ENCODE measurements around the gene CLSTN2.

The CLSTN2 gene

DNA sequence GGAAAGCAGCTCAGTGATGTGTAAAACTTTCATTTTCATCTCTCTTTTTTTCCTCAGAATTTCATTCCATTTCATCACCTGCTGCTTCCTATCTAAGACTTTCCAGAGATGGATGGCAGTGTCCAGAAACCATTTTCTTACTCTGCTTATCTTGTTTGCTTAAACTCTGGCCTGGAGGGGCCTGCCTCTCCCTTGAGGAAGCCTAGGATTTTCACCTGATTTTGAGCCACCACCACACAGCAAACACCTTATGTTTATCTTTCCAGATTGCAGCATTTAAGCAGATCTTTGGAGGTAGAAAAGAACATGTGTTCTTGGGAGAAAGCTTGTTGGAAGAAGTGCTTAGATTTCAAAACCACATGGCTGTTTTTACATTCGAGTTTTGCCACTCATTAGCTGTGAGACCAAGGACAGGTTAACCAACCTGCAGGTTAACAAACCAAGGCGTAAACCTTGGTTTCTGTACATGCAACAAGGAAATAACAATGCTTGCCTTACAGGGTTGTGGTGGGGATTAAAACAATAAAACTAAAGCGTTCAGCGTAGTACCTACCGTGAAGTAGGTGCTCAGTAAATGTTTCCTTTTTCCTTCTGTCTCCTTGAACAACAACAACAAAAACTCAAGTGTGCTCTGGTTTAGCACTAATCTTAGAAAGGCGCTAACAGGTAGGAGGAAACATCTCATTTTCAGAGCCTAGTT is 120.3 kb downstream of the CLSTN2 start:
- DNase-seq: no peak

DNA sequence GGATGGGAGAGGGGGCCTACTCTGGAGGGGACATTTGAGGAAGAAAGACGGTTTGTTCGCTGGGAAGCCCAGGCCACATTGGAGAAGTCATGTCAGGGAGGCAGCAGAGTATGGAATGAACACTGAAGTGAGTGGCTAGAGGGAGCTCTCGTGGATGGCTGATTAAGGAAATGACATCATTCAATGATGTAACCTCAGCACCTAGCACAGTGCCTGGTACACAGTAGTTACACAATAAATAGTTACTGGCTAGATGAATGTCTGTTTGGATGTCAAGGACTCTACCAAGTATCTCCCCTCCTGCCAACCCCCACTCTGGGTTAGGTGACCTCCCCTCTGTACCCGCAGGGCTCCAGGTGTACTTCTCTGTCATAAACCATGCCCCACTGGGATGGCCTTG is 121.1 kb downstream of the CLSTN2 start:
- no peak for DNase-seq

DNA sequence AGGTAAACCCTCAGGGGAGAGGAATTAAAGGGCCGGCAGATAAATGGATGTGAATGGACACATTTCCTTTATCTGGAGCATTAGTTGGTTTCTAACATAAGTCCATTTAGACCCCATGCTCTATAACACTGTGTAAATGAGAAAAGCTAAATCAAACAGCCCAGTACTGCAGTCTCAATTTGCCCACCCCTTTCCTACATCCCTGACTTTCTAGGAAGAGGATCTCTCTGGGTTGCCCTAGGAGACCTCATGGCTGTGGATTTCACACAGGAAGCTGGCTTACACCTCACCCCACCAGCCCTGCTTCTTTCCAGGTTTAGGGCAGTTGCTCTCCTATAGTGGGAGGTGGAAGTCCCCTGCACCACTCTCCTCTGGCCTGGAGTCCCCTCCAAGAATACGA is 126.2 kb downstream of the CLSTN2 start:
- no peak for DNase-seq

DNA sequence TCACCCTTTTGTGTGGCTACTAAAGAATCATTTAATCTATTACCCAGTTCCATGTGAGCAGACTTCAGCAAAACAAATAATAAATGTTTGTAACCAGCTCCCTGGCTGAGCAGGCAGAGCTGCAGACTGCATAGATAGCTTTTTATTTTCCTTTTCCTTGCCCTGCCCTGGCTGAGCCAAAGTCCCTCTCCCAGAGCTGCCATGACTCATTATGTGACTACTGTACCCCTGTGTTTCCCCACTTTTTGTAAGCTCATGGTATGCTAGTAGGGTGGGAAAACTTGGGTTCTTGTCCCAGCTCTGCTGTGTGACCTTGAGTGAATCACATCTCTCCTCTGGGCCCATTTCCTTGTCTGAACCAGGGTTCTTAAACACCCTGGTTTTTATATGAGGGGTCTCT is 127.5 kb downstream of the CLSTN2 start:
- DNase-seq: no peak

DNA sequence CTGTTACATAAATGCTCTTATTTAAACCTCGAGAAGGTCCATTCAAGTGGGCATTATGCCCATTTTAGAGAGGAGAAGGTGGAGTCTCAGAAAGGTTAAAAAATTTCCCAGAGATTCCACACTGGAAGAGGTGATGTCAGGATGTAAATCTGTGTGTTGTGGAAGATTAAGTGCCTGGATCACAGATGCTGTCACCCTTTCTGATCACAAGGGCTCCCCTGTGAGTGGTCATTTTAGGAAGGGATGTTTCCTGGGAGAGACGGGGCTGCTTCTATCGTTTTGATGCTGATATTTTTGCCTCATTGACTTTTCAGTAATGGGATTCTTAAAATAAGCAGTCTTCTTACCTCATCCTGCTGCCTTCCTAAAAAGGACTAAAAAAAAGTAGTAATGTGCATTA is 132.5 kb downstream of the CLSTN2 start:
- no peak for DNase-seq

DNA sequence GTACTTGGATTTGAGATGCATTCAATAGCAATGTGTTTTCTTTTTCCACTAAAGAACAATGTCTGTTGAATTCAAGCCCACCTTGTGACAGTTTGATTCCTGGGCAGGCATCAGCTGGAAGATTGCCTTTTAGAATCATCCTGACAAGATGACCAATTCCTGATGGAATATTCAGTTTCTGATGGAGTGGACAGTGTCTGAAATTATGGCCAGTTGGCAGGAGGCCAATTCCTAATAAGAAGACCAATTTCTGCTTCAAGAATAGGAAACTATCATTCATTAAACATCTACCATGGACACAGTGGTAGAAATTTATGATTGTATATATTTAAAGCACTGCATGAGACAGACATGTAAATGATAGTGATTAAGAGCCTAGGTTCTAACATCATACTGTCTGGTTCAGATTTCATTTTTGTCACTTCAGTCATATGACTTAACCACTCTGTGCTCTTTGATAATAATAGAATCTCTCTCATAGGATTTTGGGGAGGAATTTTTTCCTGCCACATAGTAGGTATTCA is 133.6 kb downstream of the CLSTN2 start:
- no peak for DNase-seq

DNA sequence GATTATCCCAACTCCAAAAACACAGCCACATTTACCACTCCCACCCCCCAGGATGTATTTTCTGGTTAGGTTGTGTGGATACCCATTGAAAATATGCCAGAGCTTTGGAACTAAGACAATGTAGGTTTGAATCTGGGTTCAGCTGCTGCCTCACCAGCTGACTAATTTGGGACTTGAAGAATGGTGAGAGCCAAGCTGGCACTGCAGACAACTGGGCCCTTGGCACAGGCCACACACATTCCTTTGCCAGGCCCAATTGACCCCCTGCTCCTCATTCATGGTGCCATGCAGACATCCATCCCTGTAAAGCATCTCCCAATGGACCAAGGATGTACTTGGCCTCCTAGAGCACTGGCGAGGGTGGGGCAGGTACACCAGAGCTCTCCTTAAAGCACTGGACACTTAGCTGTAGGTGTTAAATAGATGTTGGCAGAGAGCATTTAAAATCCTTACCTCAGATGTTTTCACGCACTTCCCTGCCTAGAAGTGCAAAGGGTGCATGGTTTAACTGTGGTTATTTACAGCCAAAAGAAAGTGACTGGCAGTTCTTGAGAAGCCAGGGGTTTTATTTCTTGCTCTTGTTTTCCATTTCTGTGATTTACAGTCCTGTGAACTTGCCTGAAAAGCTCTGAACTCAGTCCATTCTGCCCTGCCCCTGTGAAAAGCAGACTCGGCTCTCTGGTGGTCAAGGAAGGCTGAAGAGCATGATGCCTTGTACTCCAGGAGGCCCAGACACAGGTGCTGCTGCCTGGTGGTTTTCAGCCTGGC is 138.5 kb downstream of the CLSTN2 start:
- DNase-seq: no peak

DNA sequence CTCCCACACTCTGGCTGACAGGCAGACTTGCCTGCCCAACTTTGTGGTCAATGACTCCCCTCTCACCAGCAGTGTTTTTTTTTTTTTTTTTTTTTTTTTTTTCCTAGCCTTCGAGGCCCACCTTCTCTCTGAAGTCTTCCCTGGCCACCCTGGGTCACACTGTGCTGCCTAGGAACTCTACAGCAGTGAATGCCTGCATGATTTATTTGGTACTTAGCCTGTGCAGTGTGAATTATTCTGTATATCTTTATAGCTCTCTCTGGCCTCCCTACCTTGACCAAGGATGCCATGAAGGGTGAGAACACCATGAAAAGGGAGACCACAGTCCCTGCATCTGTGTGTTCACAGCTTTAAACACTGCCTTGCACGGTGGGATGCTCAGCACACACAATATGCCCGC is 141.6 kb downstream of the CLSTN2 start:
- DNase-seq: no peak

DNA sequence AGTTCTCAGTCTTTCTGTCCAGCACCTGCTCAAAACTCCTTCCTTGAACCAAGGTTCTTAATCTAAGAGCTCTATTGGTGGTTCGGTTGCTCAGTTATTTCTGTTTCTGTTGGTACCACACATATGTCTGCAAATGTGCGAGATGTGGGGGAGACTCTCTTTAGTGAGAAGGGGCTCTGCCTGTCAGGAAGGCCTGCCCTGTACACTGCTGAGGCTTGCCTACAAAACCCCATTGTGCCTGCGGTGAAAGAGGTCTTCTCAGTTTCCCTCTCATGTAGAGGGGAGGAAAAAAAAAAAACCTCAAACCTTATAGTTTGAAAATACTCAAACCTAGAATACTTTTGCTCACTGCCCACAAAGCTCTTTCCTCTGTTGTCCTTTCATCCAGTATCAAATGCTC is 142.4 kb downstream of the CLSTN2 start:
- DNase-seq: no peak

DNA sequence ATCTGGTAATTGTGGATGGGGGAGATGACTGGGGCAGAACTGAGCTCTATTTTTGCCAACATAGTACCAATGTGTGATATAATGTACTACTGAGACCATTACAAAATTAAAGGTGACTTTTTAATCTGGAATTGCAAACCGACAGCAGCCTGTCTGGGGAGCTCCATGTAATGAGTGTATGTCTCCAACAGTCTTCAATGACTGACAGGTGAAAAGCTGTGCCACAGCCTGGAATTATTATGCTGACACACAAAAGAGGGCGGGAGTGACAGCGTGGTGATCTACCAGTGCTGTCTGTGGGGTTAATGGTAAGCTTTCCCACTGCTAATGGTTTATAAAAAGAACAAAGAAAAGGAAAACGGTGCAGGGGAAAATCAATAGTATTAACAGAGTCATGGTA is 143.4 kb downstream of the CLSTN2 start:
- no peak for DNase-seq

DNA sequence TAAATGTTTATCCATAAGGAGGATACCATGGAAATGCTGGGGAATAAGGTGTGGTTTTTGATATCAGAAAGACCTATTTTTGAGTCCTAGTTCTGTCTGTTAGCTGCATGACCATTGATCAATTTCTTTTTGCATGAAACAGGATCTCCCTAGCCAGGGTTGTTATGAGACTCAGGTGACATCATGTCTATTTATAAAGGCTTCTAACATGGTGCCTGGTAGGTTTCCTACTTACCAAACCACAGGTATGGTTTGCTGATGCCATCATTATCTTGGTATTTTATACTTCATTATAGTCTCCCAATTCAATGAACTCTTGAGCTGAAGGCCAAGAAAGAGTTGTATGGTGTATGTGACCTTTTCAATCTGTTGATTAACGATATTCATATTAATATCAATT is 144.0 kb downstream of the CLSTN2 start:
- DNase-seq: no peak

DNA sequence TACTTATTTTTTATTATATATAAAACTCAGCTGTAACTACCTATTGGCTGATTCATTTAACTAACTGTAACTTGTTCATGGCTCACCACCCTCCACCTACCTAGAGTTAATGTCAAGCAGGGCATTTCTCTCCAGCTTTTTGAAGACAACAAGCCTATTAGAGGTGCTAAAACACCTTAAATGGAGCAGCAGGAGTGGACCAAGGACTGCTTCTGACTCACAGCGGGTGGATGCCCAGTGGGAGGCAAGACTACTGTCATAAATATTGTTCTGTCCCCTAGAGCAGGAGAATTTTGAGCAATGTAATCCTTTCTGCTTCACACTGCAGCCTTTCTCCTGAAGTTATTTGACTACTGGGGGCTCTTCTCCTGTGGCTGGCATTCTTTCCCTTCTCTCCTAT is 146.9 kb downstream of the CLSTN2 start:
- no peak for DNase-seq

DNA sequence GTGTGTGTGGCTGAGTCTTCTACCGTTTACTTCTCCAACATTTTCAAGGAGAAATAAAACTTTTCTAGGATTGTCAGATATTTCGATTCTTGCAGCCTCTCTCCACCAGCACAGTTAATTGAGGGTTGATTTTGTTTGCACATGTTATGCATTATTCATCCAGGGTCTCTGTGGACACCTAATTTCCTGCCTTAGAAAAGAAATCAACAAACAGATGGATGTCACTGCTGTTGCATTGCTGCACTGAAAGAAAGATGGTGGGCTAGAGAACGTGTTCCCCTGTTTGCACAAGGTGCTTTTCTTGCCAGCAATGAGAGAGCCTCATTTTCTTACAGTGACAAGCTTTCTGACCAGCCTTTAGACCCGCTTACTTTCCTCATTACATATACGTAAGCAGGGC is 150.0 kb downstream of the CLSTN2 start:
- DNase-seq: no peak

DNA sequence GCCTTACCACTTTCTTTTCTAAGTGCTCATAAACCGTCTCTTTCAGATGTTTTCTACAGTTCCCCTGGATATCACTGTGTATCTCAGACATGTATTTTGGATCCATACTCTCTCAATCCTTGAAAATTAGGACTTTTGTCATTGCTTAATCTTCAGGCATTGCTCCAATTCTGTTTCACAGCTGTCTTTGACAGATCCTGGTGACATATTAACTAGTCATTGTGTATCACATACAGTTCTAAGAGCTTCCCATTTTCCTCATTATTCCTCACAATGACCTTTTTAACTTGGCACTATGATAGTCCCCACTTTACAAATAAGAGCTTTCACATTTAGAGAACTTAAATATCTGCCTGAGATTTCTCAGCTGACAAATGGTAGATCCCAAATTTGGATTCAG is 151.7 kb downstream of the CLSTN2 start:
- no peak for DNase-seq

DNA sequence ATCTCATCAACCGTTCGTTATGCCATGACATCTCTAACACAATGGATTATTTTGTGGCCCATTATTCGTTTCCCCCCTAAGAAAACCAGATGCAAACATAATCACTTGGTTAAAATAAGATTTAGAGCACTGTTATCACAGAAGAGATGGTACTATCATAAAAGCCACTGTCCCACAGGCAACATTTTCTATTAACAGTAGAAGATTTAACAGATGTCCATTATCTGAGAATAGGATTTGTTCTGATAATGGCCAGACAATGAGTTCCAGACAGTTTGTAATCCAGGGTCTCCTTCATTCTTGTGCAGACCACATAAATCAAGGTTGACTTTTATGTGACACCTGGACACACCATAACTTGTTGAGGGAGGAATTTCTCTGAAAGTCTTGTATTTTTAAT is 153.1 kb downstream of the CLSTN2 start:
- no peak for DNase-seq

DNA sequence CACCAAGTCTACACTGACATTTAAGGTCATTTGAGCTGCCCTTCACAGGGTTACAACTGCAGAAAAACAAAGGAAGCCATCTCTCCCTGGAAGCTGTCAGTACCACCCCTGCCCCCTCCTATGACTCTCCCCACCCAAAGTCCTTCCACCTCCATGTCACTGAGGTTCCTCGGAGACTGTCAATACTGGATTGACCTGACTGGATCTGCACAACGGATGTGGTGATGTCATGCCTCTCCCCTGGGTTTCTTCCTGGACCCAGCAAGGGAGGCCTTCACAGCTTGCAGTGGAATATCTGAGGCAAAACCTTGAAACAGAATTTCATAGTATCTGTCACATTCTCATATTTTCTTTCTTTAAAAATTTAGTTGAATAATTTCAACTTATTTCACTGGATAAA is 153.5 kb downstream of the CLSTN2 start:
- no peak for DNase-seq

DNA sequence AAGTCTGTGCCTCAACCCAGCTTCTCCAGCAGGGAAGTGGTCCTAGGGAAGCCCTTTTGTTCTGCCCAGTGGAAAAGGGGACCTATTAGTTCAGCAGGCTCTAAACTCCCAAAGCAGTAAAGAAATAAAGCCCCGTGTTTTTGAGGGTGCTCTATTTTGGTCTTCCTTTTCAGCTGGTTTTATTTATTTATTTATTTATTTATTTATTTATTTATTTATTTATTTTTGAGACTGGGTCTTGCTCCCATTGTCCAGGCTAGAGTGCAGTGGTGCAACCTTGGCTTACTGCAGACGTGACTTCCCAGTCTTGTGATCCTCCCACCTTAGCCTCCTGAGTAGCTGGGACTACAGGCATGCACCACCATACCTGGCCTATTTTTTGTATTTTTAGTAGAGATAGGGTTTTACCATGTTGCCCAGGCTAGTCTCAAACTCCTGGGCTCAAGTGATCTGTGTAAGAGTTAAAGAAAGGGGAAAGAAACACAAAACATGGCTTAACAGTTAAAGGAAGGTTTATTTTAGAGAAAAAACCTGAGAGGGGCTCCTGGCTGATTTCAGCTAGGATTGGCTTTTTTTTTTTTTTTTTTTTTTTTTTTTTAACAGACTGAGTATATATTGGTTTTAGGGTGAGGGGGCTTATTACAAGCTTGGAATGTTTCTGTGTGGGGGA is 154.6 kb downstream of the CLSTN2 start:
- DNase-seq: no peak

DNA sequence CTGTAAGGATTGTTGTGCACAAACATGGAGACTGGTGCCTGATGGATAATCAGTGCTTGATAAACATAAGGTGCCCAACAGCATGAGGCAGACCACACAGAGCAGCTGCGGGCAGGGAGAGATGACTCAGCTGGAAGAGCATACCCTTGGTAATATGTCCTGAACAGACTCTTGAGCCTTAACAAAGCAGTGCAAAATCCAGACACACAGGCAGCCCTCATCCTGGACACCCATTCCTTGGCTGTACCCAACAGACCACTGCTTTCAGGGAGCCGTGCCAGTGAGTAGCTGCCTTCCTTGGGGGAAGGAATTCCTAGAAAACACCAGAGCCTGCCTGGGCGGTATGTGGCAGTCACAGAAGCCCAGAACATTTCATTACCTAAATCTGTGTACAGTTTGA is 156.2 kb downstream of the CLSTN2 start:
- no peak for DNase-seq

DNA sequence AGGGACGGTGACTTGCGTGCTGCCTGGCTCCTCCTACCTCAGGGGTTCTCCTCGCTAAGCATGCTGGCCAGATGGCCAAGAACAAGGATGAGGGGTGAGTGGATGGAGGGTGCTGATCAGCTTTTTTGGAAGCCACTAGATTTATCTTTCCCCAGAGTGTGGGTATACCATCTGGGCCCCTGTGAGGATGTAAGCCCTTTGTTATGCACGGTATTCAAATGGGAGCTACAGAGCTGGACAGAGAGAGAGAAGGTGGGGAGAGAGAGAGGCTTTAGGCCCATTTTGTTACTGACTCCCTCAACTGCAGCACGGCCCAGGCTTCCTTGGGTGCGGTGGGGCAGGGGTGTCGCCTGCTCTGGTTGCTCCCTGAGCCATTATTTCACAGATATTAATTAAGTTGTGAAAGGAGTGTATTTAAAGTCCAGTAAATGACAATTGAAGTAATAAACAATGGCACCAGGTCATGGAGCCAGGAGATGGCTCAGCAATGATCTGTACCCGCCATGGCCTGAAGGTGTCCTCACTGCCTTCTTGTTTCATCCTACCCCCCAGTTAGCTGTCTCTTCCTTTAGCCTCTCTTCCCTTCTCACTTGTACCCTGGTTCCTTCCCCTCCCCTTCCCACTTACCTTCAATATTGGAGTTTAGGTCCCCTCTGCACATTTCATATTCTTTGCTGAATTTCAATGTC is 158.0 kb downstream of the CLSTN2 start:
- DNase-seq: no peak

DNA sequence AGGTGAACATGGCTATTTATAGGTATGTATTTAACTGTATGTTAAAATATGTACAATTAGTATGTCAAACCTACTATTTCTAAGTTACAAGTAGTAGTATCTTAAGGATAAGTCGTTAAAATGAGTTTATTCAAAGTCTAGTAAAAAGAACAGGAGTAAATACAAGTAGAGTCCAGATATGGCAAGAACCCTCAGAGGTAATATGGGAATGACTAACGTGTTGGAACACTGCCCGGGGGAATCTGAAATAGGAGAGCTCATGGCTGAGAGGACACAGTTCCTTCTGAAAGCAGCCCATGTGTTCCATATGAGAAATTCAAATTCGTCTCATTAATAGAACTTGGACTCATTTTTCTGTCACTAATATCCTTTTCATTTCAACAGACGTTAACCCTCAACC is 158.8 kb downstream of the CLSTN2 start:
- DNase-seq: no peak

DNA sequence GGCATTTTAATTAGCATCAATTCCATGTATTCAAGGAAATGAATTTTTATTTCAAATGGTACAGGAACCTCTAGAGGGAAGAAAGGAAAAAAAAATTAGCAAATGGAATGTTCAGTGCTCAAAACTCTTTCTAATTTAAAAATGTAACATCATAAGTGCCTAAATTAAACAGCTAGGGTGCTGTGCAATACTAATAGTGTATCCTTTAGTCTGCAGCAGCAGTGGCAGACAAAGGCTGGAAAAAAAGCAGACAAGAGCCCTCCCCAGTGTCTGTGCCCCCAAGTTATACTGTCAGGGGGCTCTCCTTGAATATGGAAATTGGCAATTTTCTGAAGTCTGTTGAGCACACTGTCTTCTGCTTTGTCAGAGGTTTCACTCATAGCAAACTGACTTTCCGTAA is 159.5 kb downstream of the CLSTN2 start:
- DNase-seq: no peak

DNA sequence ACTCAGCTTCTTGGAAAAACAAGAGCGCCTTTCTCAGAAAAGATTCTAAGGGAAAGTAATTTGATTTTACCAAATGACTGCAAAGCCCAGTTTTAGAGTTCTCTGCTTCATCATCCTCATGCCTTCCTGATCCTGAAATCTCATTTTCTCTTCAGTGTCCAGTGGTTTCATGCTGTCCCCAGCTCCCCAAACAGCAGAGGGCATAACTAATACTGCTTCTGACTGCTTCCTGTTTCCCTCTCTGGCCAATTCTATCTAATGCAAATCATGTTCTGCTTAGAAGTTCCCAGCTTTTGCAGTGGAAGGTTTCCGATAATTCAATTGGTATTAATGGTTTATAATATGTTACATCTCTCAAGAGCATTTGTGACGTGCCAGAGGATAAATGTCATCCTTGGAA is 161.1 kb downstream of the CLSTN2 start:
- no peak for DNase-seq

DNA sequence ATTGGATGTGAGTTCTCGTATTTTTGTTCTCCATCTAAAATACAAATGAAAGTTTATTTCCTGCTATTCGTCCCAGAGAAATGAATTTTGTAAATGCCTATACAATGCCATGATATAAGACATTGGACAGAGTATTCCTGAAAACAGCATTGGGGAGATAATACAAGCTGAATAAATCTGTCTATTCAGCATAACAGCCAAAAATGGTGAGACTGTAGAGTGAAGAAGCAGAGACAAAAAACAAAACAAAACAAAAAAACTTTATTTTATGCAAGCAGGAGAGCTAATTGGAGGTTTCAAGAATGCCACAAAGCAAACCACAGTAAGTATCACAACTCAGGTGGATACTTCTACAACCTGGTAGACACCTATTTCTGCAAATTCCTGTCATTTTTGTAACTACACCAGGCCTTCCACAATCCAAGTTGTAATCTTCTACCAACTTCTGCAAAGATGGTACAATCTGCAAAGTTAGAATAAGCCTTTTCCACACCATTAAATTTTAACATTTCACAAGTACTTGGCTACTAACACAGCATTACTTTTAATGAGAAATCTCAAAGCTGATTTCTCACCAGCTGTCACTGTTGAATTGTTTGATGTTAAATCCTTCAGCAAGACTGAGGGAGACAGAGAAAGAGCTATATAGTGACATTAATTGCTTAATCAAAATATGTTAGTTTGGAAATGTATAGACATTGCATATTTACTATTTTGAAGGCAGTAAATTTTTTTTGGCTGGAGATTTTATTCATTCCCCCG is 163.1 kb downstream of the CLSTN2 start:
- no peak for DNase-seq

All from SW 1271 (cell line).